SK-N-MC (cell line): ENCODE measurements around the gene ANKRD42.
A peak's percentile ranks its signal among the peaks of the same experiment; 100 is the strongest.

Source experiments
- EZH2 ChIP-seq: fragments of 200-600 bp; sonication (generic); IDR thresholded peaks from one replicate; pipeline ENCODE4 v1.6.1; 2017; ENCODE audit warnings: antibody characterized with exemption
- POLR2AphosphoS5 ChIP-seq: IDR thresholded peaks from 2 replicates; pipeline ENCODE4 v1.6.1; 2012; ENCODE audit warnings: mild to moderate bottlenecking, low read depth, low read length, borderline replicate concordance

DNA sequence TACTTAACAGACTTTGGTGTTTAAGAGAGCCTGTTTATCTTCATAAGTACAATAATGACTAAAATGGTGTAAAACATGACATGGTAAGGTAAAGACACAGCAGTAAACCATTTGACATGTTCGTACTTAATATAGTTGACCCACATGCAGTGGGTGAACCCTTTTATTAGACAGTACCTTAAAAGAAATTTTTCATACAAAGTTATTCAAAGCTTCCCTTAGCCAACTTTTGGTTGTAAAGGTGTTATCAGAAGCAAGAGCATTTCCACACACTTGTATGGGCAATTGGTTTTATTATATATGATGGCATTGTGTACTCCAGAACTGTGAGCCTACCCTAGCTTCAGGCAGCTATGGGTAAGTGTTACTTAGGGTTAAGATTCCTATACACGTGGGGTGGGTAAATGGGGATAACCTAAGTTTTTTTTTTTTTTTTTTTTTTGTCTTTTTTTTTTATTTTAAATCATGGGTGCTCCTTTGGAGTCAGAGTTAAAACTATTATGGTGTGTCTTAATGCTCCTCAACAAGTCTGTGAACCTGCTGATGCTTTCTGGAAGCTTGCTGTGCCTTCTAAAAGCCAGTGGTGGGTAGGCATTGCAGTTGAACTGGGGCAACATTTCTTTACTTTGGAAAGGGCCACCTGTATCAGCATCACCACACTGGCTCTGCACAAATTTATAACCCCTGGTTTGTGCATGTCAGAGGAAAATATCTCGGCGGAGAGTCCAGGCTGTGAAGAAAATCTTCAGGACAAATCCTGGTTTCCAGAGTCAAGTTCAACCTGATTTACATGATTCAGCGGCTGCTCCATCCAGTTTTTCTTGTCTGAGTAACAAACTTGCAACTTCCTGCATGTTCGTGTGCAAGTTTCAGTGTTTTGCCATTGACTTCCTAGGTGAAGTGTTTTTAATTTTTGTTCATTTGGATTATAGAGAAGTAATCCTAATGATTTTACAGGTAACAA, 33.3 kb upstream of the ANKRD42 start:
- peak; percentile 44; the same call in 1 of the 2 replicates for TF ChIP-seq POLR2AphosphoS5
- no peak for TF ChIP-seq EZH2
